Measurements from ENCODE around the gene TRIM59. TPM values are rescaled to one million over a fixed set of nuclear protein-coding genes. Genes with fewer than 3 reads are reported as not detected.
"Not testable (repeated sequence)": the region's sequence is repeated elsewhere in the genome, so short reads cannot be mapped to it uniquely, and the experiment has no call there.

TRIM59 gene
- total RNA-seq, 4 donors from 2014 or later = 2.7 to 7.0 (median 3.3) TPM

DNA sequence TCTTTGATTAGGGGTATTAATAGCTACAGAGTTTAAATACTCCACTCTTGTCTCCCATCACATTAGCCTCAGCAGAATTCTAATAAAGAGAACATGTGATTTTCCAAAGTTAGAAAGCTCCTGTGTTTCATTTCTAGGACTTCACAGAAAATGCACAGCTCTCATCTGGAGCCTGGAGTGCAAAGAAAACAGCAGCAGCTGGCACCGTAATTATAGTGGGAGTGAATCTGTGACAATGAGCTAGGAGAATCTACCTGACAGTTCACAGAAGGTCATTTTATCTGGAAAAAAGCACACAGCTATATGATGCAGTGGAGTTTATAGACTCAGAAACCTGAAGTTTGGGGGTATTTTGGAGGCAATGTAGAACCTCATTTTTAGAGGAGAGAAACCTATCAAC is 5.4 kb upstream of the TRIM59 start:
- no peak overlapping the region for H3K4me3 ChIP-seq (ENCODE audit: low read depth, poor library complexity, severe bottlenecking)
- intact Hi-C loops (cut with DNase I; ENCODE audit: low total_unique reads) = no loop called here
- no peak for TF ChIP-seq POLR2A (IDR thresholded peaks at IDR 0.05)
- TF ChIP-seq, protein P1, sequence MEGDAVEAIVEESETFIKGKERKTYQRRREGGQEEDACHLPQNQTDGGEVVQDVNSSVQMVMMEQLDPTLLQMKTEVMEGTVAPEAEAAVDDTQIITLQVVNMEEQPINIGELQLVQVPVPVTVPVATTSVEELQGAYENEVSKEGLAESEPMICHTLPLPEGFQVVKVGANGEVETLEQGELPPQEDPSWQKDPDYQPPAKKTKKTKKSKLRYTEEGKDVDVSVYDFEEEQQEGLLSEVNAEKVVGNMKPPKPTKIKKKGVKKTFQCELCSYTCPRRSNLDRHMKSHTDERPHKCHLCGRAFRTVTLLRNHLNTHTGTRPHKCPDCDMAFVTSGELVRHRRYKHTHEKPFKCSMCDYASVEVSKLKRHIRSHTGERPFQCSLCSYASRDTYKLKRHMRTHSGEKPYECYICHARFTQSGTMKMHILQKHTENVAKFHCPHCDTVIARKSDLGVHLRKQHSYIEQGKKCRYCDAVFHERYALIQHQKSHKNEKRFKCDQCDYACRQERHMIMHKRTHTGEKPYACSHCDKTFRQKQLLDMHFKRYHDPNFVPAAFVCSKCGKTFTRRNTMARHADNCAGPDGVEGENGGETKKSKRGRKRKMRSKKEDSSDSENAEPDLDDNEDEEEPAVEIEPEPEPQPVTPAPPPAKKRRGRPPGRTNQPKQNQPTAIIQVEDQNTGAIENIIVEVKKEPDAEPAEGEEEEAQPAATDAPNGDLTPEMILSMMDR (IDR thresholded peaks at IDR 0.05) = no peak
- DNase-seq (ENCODE audit: low spot score in 2 of 2) = no peak
- 52 to 68% methylated on average over 1 of the region's 1 CpG for WGBS, 2 donors

DNA sequence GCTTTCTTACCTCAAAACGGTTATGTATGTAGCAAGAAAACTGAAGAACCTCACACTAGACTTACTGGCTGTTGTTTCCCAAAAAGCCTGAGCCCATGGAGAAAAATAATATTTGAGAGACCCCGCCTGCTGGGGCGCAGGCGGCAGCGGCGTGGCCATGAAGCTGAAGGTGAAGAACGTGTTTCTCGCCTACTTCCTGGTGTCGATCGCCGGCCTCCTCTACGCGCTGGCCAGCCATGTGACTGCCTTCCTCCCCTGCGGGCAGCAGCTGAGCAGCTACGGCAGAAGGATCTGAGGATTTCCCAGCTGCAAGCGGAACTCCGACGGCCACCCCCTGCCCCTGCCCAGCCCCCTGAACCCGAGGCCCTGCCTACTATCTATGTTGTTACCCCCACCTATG is 2.7 kb upstream of the TRIM59 start:
- 97 to 99% methylated on average over 15 to 19 of the region's 19 CpGs for WGBS, 2 donors
- DNase-seq (ENCODE audit: low spot score in 2 of 2); H3K4me3 ChIP-seq (ENCODE audit: low read depth, poor library complexity, severe bottlenecking); intact Hi-C loops (cut with DNase I; ENCODE audit: low total_unique reads): not testable (repeated sequence)

DNA sequence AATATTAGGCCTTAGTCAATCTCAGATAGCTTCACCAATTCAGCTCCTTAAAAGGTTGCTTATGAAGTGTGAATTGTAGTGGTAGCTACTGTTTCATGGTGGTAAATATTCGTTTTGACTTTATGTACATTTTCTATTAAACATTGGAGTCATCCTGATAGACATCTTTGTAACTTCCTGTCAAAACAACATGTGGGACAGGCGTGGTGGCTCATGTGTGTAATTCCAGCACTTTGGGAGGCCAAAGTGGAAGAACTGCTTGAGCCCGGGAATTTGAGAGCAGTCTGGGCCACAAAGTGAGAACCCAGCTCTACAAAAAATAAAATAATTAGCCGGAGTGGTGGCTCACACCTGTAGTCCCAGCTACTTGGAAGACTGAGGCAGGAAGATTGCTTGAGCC is 2.0 kb upstream of the TRIM59 start:
- WGBS, 2 donors = 86 to 93% methylated on average over 4 of the region's 4 CpGs
- TF ChIP-seq POLR2A (IDR thresholded peaks at IDR 0.05) = no peak
- TF ChIP-seq, protein P1 (IDR thresholded peaks at IDR 0.05) = no peak
- DNase-seq (ENCODE audit: low spot score in 2 of 2) = no peak
- H3K4me3 ChIP-seq (ENCODE audit: low read depth, poor library complexity, severe bottlenecking) = no peak overlapping the region
- intact Hi-C loops (cut with DNase I; ENCODE audit: low total_unique reads) = no loop called here

DNA sequence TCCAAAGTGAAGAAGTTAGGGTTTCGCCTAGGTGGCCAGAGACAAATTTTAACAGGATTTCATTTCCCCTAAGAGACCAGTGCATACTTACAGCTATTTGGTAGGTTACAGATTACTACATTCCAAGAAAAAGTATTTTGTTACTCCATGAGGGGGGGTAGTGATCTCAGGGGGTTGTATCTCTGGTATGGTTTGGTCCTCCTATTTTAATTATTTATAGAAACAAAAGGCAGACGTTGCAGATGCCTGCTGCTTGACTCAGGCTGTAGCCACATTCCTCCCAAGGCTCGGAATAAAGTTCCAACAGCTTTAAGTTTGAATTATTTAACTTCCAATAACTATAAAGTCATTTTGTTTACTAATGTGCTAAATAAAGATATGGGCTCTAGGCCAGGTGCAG is 1.3 kb upstream of the TRIM59 start:
- intact Hi-C loops (cut with DNase I; ENCODE audit: low total_unique reads) = no loop called here
- no peak for DNase-seq (ENCODE audit: low spot score in 2 of 2)
- no peak overlapping the region for H3K4me3 ChIP-seq (ENCODE audit: low read depth, poor library complexity, severe bottlenecking)
- WGBS, 2 donors = 62 to 76% methylated on average over 3 of the region's 3 CpGs
- no peak for TF ChIP-seq POLR2A (IDR thresholded peaks at IDR 0.05)
- TF ChIP-seq, protein P1 (IDR thresholded peaks at IDR 0.05) = no peak

DNA sequence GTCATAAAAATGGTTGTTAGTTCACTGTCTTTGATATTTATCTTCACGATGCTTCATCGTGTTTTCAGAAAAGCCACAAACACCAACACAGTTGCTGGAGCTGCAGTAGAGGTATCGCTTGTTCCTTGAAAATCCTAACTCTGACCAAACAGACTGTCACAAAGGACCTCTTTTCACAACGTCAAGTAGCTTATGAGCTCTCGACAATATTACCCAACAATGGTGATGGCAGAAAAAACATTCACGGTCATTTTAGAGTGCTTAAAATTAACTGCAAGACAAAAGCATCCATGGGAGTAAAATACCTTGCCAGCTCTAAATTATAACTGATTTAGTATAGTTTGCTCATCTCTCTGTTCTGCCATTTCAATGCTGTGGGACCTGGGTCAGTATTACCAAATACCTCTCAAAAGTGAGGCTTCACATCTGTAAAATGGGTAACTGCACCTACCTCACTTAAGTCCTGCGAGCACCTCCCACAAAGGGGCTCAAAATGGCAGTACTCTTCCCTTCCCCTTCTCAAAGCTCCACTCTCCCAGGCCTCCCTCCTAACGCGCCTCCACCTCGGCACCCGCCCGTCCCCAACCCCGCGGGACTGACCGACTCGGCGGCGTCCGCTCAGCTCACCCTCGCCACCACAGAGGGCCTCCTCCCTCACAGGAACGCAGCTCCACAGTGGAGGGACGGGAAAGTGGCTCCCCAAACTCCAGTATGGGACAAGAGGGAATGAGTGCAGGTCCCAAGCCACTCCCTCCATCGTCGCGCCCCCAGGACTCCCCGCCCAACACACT is 546 bp downstream of the TRIM59 start:
- DNase-seq (ENCODE audit: low spot score in 2 of 2) = no peak
- intact Hi-C loops (cut with DNase I; ENCODE audit: low total_unique reads) = no loop called here
- WGBS, 2 donors = 5 to 8% methylated on average over 26 of the region's 26 CpGs
- peak overlapping the region; percentile 60 for H3K4me3 ChIP-seq (ENCODE audit: low read depth, poor library complexity, severe bottlenecking)
- TF ChIP-seq, protein P1 (IDR thresholded peaks at IDR 0.05) = no peak
- TF ChIP-seq POLR2A (IDR thresholded peaks at IDR 0.05) = no peak

DNA sequence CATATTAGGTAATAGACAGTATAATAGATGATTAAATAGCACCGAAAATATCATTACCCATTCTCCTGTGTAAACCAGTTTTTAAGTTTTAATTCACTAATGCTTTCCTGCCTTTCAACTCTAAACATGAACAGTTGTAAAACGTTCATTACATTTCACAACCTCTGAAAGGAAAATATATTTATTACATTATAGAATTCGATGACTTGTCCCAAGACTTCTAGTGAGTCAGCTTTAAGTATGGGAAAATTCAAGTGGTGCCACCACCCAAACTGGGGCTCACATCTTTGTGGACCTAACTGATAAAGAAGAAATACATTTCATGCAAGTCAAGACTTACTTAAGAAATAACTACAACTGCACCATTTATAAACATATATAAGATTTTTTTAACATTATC is 2.0 kb downstream of the TRIM59 start:
- TF ChIP-seq, protein P1 (IDR thresholded peaks at IDR 0.05) = no peak
- TF ChIP-seq POLR2A (IDR thresholded peaks at IDR 0.05) = no peak
- WGBS, 2 donors = 50 to 51% methylated on average over 3 of the region's 3 CpGs
- no peak overlapping the region for H3K4me3 ChIP-seq (ENCODE audit: low read depth, poor library complexity, severe bottlenecking)
- intact Hi-C loops (cut with DNase I; ENCODE audit: low total_unique reads) = no loop called here
- DNase-seq (ENCODE audit: low spot score in 2 of 2) = no peak

Data from lower leg skin (tissue), 4 donors.